ENCODE measurements around the gene RAPGEF3.

Gene RAPGEF3

GRCh38 chr12:47791351-47791746 lies 32.7 kb upstream of the RAPGEF3 start:
- in situ Hi-C loops (cut with HindIII; ENCODE audit: low sequenced_read_pairs), result no loop called here

- in situ Hi-C loops (cut with HindIII; ENCODE audit: low sequenced_read_pairs), result no loop called here
Measured at GRCh38 chr12:47790676-47791350, 32.1 kb upstream of the RAPGEF3 start.

GRCh38 chr12:47789712-47790489 lies 31.2 kb upstream of the RAPGEF3 start:
- in situ Hi-C loops (cut with HindIII; ENCODE audit: low sequenced_read_pairs), result no loop called here

GRCh38 chr12:47789141-47789540 lies 30.5 kb upstream of the RAPGEF3 start:
- in situ Hi-C loops (cut with HindIII; ENCODE audit: low sequenced_read_pairs), result no loop called here

GRCh38 chr12:47787596-47788319 lies 29.1 kb upstream of the RAPGEF3 start:
- in situ Hi-C loops (cut with HindIII; ENCODE audit: low sequenced_read_pairs), result no loop called here

- in situ Hi-C loops (cut with HindIII; ENCODE audit: low sequenced_read_pairs), result no loop called here
Measured at GRCh38 chr12:47786662-47787280, 28.1 kb upstream of the RAPGEF3 start.

- in situ Hi-C loops (cut with HindIII; ENCODE audit: low sequenced_read_pairs), result no loop called here
Measured at GRCh38 chr12:47785887-47786661, 27.4 kb upstream of the RAPGEF3 start.

- in situ Hi-C loops (cut with HindIII; ENCODE audit: low sequenced_read_pairs), result no loop called here
Measured at GRCh38 chr12:47785036-47785886, 26.6 kb upstream of the RAPGEF3 start.

GRCh38 chr12:47783821-47784819 lies 25.4 kb upstream of the RAPGEF3 start:
- in situ Hi-C loops (cut with HindIII; ENCODE audit: low sequenced_read_pairs), result loop anchor here (5.0 kb wide), 1 partner anchor 62 kb away; no protein-coding TSS in a partner anchor

- in situ Hi-C loops (cut with HindIII; ENCODE audit: low sequenced_read_pairs), result loop anchor here (5.0 kb wide), 1 partner anchor 61 kb away; no protein-coding TSS in a partner anchor
Measured at GRCh38 chr12:47783024-47783755, 24.5 kb upstream of the RAPGEF3 start.

- in situ Hi-C loops (cut with HindIII; ENCODE audit: low sequenced_read_pairs), result loop anchor here (5.0 kb wide), 1 partner anchor 60 kb away; no protein-coding TSS in a partner anchor
Measured at GRCh38 chr12:47782372-47782770, 23.7 kb upstream of the RAPGEF3 start.

GRCh38 chr12:47781479-47782371 lies 23.0 kb upstream of the RAPGEF3 start:
- in situ Hi-C loops (cut with HindIII; ENCODE audit: low sequenced_read_pairs), result loop anchor here (5.0 kb wide), 1 partner anchor 59 kb away; no protein-coding TSS in a partner anchor

- in situ Hi-C loops (cut with HindIII; ENCODE audit: low sequenced_read_pairs), result loop anchor here (5.0 kb wide), 1 partner anchor 58 kb away; no protein-coding TSS in a partner anchor
Measured at GRCh38 chr12:47779943-47780504, 21.3 kb upstream of the RAPGEF3 start.

- in situ Hi-C loops (cut with HindIII; ENCODE audit: low sequenced_read_pairs), result no loop called here
Measured at GRCh38 chr12:47779301-47779942, 20.7 kb upstream of the RAPGEF3 start.

GRCh38 chr12:47778881-47779280 lies 20.2 kb upstream of the RAPGEF3 start:
- in situ Hi-C loops (cut with HindIII; ENCODE audit: low sequenced_read_pairs), result no loop called here

Measured in endothelial cell of hepatic sinusoid (primary cell).